GM23338 (cell line): ENCODE measurements around the gene GPC5. TPM values are rescaled to one million over a fixed set of nuclear protein-coding genes. Genes with fewer than 3 reads are reported as not detected.

Source experiments
- ATAC-seq: fragments of 200-7000 bp; cut with Tn5 transposase; 3 replicates; pipeline ENCODE4 v1.9.1; 2020
- DNase-seq: peaks from one replicate; pipeline ENCODE4 v3.0.0-alpha.2; 2015; ENCODE audit warnings: low spot score
- H2AFZ ChIP-seq: fragments of 200-600 bp; sonication (generic); 2 replicates; pipeline ENCODE4 v1.8.0; 2016; ENCODE audit warnings: antibody characterized with exemption, mild to moderate bottlenecking, moderate library complexity
- H3F3A ChIP-seq: fragments of 200-600 bp; sonication (generic); replicated peaks from 2 replicates; pipeline ENCODE4 v1.8.0; 2017; ENCODE audit warnings: antibody characterized with exemption, mixed run types, low read depth
- H3K27ac ChIP-seq: fragments of 200-600 bp; sonication (generic); 2 replicates; pipeline ENCODE4 v1.6.1; 2016; ENCODE audit warnings: low read depth
- H3K27me3 ChIP-seq: fragments of 200-600 bp; sonication (generic); 2 replicates; pipeline ENCODE4 v1.8.0; 2016; ENCODE audit warnings: mild to moderate bottlenecking, mixed run types, moderate library complexity; ENCODE audit not compliant: insufficient read depth
- H3K36me3 ChIP-seq: fragments of 200-600 bp; sonication (generic); 2 replicates; pipeline ENCODE4 v1.8.0; 2016; ENCODE audit warnings: mild to moderate bottlenecking; ENCODE audit not compliant: insufficient read depth
- H3K4me1 ChIP-seq: fragments of 200-600 bp; sonication (generic); 2 replicates; pipeline ENCODE4 v1.8.0; 2016; ENCODE audit warnings: mild to moderate bottlenecking, moderate library complexity; ENCODE audit not compliant: insufficient read depth
- H3K4me2 ChIP-seq: fragments of 200-600 bp; sonication (generic); 2 replicates; pipeline ENCODE4 v1.7.1; 2017; ENCODE audit warnings: mixed run types
- H3K4me3 ChIP-seq: fragments of 200-600 bp; sonication (generic); 2 replicates; pipeline ENCODE4 v1.6.1; 2016; ENCODE audit warnings: mixed run types
- H3K79me2 ChIP-seq: fragments of 200-600 bp; sonication (generic); replicated peaks from 2 replicates; pipeline ENCODE4 v1.8.0; 2017; ENCODE audit warnings: mild to moderate bottlenecking; ENCODE audit not compliant: insufficient read depth
- H3K9me2 ChIP-seq: fragments of 200-600 bp; sonication (generic); 2 replicates; pipeline ENCODE4 v1.8.0; 2017; ENCODE audit not compliant: insufficient read depth
- H4K20me1 ChIP-seq: fragments of 200-600 bp; sonication (generic); replicated peaks from 2 replicates; pipeline ENCODE4 v1.8.0; 2017; ENCODE audit warnings: mild to moderate bottlenecking; ENCODE audit not compliant: insufficient read depth
- H3K27ac Mint-ChIP-seq: 2 replicates; pipeline ENCODE4 v1.8.0; 2020; ENCODE audit warnings: inconsistent platforms, mild to moderate bottlenecking, moderate library complexity, mixed read lengths
- H3K27me3 Mint-ChIP-seq: 3 replicates; pipeline ENCODE4 v1.8.0; 2022; ENCODE audit warnings: low read depth, mild to moderate bottlenecking, moderate library complexity, mixed read lengths, inconsistent platforms; ENCODE audit not compliant: insufficient read depth, poor library complexity
- H3K36me3 Mint-ChIP-seq: 3 replicates; pipeline ENCODE4 v1.8.0; 2021; ENCODE audit warnings: low read depth, mild to moderate bottlenecking, inconsistent platforms, moderate library complexity, mixed read lengths
- H3K4me1 Mint-ChIP-seq: 3 replicates; pipeline ENCODE4 v1.8.0; 2020; ENCODE audit warnings: mild to moderate bottlenecking, inconsistent platforms, mixed read lengths
- H3K4me3 Mint-ChIP-seq: 3 replicates; pipeline ENCODE4 v1.8.0; 2021; ENCODE audit warnings: moderate library complexity, mild to moderate bottlenecking, inconsistent platforms, mixed read lengths
- H3K9me3 Mint-ChIP-seq: 3 replicates; pipeline ENCODE4 v1.8.0; 2020; ENCODE audit warnings: moderate library complexity, mild to moderate bottlenecking, inconsistent platforms, mixed read lengths
- CREB1 ChIP-seq: fragments of 250-450 bp; sonication (Bioruptor Pico); IDR thresholded peaks from 2 replicates; pipeline ENCODE4 v1.5.0; 2020; ENCODE audit warnings: low read depth, mild to moderate bottlenecking, moderate library complexity
- EZH2 ChIP-seq: fragments of 200-600 bp; sonication (generic); IDR thresholded peaks from one replicate; pipeline ENCODE4 v1.8.0; 2017; ENCODE audit warnings: antibody characterized with exemption, mild to moderate bottlenecking, low read depth; ENCODE audit not compliant: unreplicated experiment
- EZH2phosphoT487 ChIP-seq: fragments of 200-600 bp; sonication (generic); IDR thresholded peaks from one replicate; pipeline ENCODE4 v1.8.1; 2018; ENCODE audit warnings: antibody characterized with exemption; ENCODE audit not compliant: unreplicated experiment
- JUNB ChIP-seq: IDR thresholded peaks from one replicate; pipeline ENCODE4 v1.6.1; 2016; ENCODE audit warnings: antibody characterized with exemption; ENCODE audit not compliant: unreplicated experiment
- NANOG ChIP-seq: IDR thresholded peaks from 2 replicates; pipeline ENCODE4 v1.6.1; 2016; ENCODE audit warnings: antibody characterized with exemption, borderline replicate concordance
- POLR2AphosphoS5 ChIP-seq: IDR thresholded peaks from 2 replicates; pipeline ENCODE4 v1.6.1; 2016; ENCODE audit warnings: antibody characterized with exemption, low read depth
- STAT1 ChIP-seq: IDR thresholded peaks from one replicate; pipeline ENCODE4 v1.6.1; 2016; ENCODE audit warnings: antibody characterized with exemption; ENCODE audit not compliant: unreplicated experiment
- ZNF114 ChIP-seq: fragments of 250-450 bp; sonication (Bioruptor Pico); IDR thresholded peaks from 2 replicates; pipeline ENCODE4 v1.5.0; 2020; ENCODE audit warnings: mild to moderate bottlenecking, moderate library complexity
- ZNF331 ChIP-seq: fragments of 250-450 bp; sonication (Bioruptor Pico); IDR thresholded peaks from 2 replicates; pipeline ENCODE4 v1.5.0; 2020; ENCODE audit warnings: low read depth, mild to moderate bottlenecking, moderate library complexity
- polyA plus RNA-seq: library from polyadenylated mRNA; unstranded; fragments of >200 nt; fragmentation: Nextera tagmentation; extraction: Ambion mirVana; gene quantifications from 2 replicates; pipeline ENCODE4 v1.2.1, GENCODE V29; 2016
- total RNA-seq: library from RNA; depleted of rRNA; stranded (reverse); fragments of >200 nt; shearing (Covaris generic); gene quantifications from 2 replicates; pipeline ENCODE4 v1.2.3, GENCODE V29; 2014
- TF ChIP-seq, protein P1 (sequence below), 2 experiments: fragments of 200-600 bp in 1 of 2; sonication (generic) in 1 of 2; conservative IDR thresholded peaks; 2 replicates each; pipeline versions ENCODE4 v1.5.1 to v1.6.1; 2016 to 2017; ENCODE audit warnings: antibody characterized with exemption in 2 of 2, low read depth in 2 of 2, mild to moderate bottlenecking in 2 of 2, moderate library complexity in 1 of 2
- TF ChIP-seq, protein P2 (sequence below): IDR thresholded peaks from 2 replicates; pipeline ENCODE4 v1.6.1; 2016; ENCODE audit warnings: antibody characterized with exemption
- TF ChIP-seq, protein P3 (sequence below): IDR thresholded peaks from one replicate; pipeline ENCODE4 v1.6.1; 2018; ENCODE audit warnings: antibody characterized with exemption; ENCODE audit not compliant: unreplicated experiment
- TF ChIP-seq, protein P4 (sequence below): fragments of 250-450 bp; sonication (Bioruptor Pico); IDR thresholded peaks from 2 replicates; pipeline ENCODE4 v1.5.0; 2020; ENCODE audit warnings: mild to moderate bottlenecking, moderate library complexity

GPC5 gene
- total and polyA plus RNA-seq, 2 experiments from 2014 or later = 0.95 to 1.1 TPM

DNA sequence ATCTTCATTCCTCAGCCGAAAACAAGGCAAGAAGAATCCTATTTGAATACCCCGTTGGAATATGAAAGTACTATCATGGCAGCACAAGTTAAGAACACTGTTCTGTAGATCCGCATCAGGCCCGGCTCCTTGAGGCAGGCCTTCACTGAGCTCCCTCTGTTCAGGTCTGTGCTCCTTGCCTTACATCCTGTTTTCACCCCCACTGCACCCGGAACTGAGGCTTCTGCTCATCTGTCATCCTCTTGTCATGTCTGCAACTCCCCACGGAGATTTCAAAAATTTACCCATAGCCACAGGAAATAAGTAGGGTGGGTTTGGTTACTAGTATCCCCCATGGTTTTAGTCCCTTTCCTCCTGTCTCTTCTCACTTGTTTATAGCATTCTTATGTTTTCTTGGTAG lies 861.9 kb downstream of the GPC5 start:
- Histone ChIP-seq H3K27ac (no peak overlapping the region), H3K36me3 (no peaks in the 10 kb centered on the region), H3K4me3 (no peak overlapping the region), H3K27me3 (no peaks in the 10 kb centered on the region), H3K4me1 (no peaks in the 10 kb centered on the region; the same call in 1 of the 2 replicates), H3K4me2 (no peak overlapping the region), H3F3A (no peaks in the 10 kb centered on the region), H3K79me2 (no peaks in the 10 kb centered on the region), H2AFZ (peak overlapping the region; percentile 15; the same call in 1 of the 2 replicates), H4K20me1 (no peaks in the 10 kb centered on the region), H3K9me2 (no peaks in the 10 kb centered on the region)
- H3K4me3 Mint-ChIP-seq = no peak overlapping the region
- TF ChIP-seq, protein P1, sequence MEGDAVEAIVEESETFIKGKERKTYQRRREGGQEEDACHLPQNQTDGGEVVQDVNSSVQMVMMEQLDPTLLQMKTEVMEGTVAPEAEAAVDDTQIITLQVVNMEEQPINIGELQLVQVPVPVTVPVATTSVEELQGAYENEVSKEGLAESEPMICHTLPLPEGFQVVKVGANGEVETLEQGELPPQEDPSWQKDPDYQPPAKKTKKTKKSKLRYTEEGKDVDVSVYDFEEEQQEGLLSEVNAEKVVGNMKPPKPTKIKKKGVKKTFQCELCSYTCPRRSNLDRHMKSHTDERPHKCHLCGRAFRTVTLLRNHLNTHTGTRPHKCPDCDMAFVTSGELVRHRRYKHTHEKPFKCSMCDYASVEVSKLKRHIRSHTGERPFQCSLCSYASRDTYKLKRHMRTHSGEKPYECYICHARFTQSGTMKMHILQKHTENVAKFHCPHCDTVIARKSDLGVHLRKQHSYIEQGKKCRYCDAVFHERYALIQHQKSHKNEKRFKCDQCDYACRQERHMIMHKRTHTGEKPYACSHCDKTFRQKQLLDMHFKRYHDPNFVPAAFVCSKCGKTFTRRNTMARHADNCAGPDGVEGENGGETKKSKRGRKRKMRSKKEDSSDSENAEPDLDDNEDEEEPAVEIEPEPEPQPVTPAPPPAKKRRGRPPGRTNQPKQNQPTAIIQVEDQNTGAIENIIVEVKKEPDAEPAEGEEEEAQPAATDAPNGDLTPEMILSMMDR (conservative IDR thresholded peaks at IDR 0.05; ENCODE audit: low read depth in 2 of 2) = no peak
- TF ChIP-seq POLR2AphosphoS5 (no peak), ZNF114 (CRISPR knock-in tag) (no peak), STAT1 (no peak), EZH2phosphoT487 (no peak), ZNF331 (CRISPR knock-in tag) (no peak), NANOG (no peak), EZH2 (no peak), JUNB (no peak), CREB1 (CRISPR knock-in tag) (no peak)
- TF ChIP-seq, protein P2, sequence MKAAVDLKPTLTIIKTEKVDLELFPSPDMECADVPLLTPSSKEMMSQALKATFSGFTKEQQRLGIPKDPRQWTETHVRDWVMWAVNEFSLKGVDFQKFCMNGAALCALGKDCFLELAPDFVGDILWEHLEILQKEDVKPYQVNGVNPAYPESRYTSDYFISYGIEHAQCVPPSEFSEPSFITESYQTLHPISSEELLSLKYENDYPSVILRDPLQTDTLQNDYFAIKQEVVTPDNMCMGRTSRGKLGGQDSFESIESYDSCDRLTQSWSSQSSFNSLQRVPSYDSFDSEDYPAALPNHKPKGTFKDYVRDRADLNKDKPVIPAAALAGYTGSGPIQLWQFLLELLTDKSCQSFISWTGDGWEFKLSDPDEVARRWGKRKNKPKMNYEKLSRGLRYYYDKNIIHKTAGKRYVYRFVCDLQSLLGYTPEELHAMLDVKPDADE = no peak
- TF ChIP-seq, protein P3, sequence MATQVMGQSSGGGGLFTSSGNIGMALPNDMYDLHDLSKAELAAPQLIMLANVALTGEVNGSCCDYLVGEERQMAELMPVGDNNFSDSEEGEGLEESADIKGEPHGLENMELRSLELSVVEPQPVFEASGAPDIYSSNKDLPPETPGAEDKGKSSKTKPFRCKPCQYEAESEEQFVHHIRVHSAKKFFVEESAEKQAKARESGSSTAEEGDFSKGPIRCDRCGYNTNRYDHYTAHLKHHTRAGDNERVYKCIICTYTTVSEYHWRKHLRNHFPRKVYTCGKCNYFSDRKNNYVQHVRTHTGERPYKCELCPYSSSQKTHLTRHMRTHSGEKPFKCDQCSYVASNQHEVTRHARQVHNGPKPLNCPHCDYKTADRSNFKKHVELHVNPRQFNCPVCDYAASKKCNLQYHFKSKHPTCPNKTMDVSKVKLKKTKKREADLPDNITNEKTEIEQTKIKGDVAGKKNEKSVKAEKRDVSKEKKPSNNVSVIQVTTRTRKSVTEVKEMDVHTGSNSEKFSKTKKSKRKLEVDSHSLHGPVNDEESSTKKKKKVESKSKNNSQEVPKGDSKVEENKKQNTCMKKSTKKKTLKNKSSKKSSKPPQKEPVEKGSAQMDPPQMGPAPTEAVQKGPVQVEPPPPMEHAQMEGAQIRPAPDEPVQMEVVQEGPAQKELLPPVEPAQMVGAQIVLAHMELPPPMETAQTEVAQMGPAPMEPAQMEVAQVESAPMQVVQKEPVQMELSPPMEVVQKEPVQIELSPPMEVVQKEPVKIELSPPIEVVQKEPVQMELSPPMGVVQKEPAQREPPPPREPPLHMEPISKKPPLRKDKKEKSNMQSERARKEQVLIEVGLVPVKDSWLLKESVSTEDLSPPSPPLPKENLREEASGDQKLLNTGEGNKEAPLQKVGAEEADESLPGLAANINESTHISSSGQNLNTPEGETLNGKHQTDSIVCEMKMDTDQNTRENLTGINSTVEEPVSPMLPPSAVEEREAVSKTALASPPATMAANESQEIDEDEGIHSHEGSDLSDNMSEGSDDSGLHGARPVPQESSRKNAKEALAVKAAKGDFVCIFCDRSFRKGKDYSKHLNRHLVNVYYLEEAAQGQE = no peak
- TF ChIP-seq, protein P4, sequence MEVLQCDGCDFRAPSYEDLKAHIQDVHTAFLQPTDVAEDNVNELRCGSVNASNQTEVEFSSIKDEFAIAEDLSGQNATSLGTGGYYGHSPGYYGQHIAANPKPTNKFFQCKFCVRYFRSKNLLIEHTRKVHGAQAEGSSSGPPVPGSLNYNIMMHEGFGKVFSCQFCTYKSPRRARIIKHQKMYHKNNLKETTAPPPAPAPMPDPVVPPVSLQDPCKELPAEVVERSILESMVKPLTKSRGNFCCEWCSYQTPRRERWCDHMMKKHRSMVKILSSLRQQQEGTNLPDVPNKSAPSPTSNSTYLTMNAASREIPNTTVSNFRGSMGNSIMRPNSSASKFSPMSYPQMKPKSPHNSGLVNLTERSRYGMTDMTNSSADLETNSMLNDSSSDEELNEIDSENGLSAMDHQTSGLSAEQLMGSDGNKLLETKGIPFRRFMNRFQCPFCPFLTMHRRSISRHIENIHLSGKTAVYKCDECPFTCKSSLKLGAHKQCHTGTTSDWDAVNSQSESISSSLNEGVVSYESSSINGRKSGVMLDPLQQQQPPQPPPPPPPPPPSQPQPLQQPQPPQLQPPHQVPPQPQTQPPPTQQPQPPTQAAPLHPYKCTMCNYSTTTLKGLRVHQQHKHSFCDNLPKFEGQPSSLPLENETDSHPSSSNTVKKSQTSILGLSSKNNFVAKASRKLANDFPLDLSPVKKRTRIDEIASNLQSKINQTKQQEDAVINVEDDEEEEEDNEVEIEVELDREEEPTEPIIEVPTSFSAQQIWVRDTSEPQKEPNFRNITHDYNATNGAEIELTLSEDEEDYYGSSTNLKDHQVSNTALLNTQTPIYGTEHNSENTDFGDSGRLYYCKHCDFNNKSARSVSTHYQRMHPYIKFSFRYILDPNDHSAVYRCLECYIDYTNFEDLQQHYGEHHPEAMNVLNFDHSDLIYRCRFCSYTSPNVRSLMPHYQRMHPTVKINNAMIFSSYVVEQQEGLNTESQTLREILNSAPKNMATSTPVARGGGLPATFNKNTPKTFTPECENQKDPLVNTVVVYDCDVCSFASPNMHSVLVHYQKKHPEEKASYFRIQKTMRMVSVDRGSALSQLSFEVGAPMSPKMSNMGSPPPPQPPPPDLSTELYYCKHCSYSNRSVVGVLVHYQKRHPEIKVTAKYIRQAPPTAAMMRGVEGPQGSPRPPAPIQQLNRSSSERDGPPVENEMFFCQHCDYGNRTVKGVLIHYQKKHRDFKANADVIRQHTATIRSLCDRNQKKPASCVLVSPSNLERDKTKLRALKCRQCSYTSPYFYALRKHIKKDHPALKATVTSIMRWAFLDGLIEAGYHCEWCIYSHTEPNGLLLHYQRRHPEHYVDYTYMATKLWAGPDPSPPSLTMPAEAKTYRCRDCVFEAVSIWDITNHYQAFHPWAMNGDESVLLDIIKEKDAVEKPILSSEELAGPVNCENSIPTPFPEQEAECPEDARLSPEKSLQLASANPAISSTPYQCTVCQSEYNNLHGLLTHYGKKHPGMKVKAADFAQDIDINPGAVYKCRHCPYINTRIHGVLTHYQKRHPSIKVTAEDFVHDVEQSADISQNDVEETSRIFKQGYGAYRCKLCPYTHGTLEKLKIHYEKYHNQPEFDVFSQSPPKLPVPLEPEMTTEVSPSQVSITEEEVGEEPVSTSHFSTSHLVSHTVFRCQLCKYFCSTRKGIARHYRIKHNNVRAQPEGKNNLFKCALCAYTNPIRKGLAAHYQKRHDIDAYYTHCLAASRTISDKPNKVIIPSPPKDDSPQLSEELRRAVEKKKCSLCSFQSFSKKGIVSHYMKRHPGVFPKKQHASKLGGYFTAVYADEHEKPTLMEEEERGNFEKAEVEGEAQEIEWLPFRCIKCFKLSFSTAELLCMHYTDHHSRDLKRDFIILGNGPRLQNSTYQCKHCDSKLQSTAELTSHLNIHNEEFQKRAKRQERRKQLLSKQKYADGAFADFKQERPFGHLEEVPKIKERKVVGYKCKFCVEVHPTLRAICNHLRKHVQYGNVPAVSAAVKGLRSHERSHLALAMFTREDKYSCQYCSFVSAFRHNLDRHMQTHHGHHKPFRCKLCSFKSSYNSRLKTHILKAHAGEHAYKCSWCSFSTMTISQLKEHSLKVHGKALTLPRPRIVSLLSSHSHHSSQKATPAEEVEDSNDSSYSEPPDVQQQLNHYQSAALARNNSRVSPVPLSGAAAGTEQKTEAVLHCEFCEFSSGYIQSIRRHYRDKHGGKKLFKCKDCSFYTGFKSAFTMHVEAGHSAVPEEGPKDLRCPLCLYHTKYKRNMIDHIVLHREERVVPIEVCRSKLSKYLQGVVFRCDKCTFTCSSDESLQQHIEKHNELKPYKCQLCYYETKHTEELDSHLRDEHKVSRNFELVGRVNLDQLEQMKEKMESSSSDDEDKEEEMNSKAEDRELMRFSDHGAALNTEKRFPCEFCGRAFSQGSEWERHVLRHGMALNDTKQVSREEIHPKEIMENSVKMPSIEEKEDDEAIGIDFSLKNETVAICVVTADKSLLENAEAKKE (CRISPR knock-in tag) = no peak
- H3K27me3 Mint-ChIP-seq = no peaks in the 10 kb centered on the region
- DNase-seq = peak; percentile 8
- peaks cover 17% of the 10 kb centered on the region for H3K4me1 Mint-ChIP-seq
- H3K9me3 Mint-ChIP-seq = no peaks in the 10 kb centered on the region
- no peak overlapping the region; the same call in 1 of the 2 replicates for H3K27ac Mint-ChIP-seq
- peak; percentile 50 for ATAC-seq
- H3K36me3 Mint-ChIP-seq = no peaks in the 10 kb centered on the region
